ENCODE data around the gene CCDC81.
"Not testable (repeated sequence)": the region's sequence is repeated elsewhere in the genome, so short reads cannot be mapped to it uniquely, and the experiment has no call there.

The CCDC81 gene

DNA sequence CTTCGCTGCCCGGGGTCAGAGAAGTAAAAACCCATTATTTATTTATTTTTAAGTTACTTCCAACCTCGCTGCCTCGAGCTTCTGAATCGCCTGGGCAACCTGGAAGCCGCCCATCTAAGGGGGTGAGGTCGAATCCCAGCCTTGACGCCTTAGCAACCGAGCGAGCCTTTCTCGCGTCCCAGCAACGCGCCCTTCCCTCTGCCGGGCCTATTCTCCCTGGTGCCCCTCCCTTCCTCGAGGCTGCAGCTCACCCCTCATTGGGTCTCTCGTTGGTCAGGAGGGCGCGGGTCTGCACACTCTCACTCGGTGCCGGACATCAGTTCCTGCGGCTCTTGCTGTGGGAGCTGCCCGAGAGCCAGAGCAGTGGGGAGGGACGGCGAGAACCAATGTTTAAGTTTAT lies at the start of gene CCDC81:
CCDC81 (plus strand) TSS at position 302 of the 400 bp plus-strand sequence. CDS start 277 bp downstream, outside the sequence.
- no peak for DNase-seq (ENCODE audit: low spot score)

GRCh38 chr11:86335131-86335767 lies 39.4 kb upstream of the CCDC81 start:
- no peak for DNase-seq (ENCODE audit: low spot score)

- no peak for DNase-seq (ENCODE audit: low spot score)
These were observed 37.5 kb upstream of the CCDC81 start for GRCh38 chr11:86337227-86337626.

GRCh38 chr11:86341382-86341781 lies 33.3 kb upstream of the CCDC81 start:
- no peak for DNase-seq (ENCODE audit: low spot score)

- no peak for DNase-seq (ENCODE audit: low spot score)
These were observed 28.2 kb upstream of the CCDC81 start for GRCh38 chr11:86346513-86346912.

DNA sequence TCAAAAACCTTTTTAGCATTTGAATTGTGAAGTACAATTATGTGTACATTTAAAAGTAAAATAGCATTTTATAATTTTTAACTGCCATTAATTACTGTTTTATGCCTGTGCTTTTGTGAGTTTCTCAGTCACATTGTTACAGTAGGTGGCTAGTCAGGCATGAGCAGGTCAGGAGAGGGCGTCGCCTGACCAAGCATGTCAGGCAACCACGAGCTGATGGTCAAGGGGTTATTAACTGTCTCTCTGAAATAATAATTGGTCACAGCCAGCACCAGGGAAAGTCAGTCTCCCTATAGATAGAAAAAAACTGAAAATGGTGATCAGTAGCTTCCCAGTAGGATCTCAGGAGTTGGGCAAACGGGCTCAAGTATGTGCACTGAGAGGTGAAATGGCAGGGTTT lies 19.4 kb upstream of the CCDC81 start:
- no peak for DNase-seq (ENCODE audit: low spot score)

GRCh38 chr11:86357412-86357811 lies 17.3 kb upstream of the CCDC81 start:
- DNase-seq (ENCODE audit: low spot score), result not testable (repeated sequence)

- DNase-seq (ENCODE audit: low spot score), result no peak
These were observed 16.0 kb upstream of the CCDC81 start for GRCh38 chr11:86358720-86359119.

- no peak for DNase-seq (ENCODE audit: low spot score)
These were observed 13.8 kb upstream of the CCDC81 start for GRCh38 chr11:86360775-86361395.

DNA sequence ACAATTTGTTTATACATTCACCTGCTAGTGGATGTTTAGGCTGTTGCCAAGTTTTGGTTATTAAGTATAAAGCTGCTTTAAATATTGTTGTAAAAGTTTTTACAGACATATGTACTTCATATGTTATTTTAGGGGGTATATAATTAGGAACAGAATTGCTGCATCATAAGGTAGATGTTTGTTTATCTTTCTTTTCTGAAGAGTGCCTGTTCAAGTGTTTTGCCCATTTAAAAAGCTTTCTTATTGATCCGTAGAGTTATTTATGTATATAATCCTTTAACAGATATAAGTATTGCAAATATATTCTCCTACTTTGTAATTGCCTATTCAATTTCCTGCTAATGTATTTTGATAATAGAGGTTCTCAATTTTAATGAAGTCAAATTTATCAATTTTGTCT lies 11.3 kb upstream of the CCDC81 start:
- DNase-seq (ENCODE audit: low spot score), result no peak

DNA sequence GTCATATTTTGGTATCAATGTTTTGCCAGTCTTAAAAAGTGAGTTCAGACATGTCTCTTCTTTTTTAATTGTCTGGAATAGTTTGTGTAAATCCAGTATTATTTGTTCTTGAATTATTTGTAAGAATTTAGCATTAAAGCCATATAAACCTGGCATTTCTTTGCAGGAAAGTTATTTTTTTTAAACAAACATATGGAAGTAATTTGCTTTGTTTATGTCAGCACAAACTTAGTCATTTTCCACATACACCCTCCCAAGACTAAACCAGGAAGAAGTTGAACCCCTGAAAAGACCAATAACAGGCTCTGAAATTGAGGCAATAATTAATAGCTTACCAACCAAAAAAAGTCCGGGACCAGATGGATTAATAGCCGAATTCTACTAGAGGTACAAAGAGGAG lies 9.1 kb upstream of the CCDC81 start:
- DNase-seq (ENCODE audit: low spot score), result no peak

DNA sequence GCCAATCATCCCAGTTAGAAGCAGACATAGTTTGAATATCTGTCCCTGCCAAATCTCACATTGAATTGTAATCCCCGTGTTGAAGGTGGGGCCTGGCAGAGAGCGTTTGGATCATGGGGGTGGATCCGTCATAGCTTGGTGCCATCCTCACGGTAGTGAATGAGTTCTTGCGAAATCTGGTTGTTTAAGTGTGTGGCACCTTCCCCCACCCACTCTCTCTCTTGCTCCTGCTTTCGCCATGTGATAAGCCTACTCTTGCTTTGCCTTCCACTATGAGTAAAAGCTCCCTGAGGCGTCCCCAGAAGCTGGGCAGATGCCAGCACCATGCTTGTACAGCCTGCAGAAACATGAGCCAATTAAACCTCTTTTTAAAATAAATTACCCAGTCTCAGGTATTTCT lies 5.0 kb upstream of the CCDC81 start:
- no peak for DNase-seq (ENCODE audit: low spot score)

GRCh38 chr11:86370171-86370570 lies 4.5 kb upstream of the CCDC81 start:
- no peak for DNase-seq (ENCODE audit: low spot score)

DNA sequence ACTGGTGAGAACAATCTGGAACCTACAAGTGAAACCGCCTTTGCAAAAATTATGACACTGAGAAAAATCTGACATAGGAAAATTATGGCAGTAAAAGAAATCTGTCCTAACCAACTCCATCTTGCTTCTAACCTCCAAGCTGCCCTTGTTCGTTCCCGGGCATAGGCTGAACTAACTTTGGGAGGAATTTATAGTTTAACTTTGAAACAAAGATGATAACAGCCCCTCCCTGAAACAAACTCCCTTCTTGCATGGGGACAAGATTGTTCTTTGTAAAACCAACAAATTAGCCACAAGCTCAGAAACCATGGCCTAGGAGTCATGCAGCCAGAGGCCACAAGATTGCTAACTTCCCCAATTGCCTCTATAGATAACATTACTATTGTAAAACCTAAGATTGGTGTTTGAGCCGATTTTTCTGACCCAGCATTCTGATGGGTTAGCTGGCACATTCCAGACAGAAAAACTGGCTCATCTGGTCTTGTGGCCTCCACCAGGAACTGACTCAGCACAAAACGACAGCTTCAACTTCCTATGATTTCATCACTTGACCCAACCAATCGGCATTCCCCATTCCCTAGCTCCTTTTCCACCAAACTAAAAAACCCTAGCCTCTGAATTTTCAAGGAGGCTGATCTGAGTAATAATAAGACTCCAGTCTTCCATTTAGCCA lies 3.6 kb upstream of the CCDC81 start:
- DNase-seq (ENCODE audit: low spot score), result no peak

DNA sequence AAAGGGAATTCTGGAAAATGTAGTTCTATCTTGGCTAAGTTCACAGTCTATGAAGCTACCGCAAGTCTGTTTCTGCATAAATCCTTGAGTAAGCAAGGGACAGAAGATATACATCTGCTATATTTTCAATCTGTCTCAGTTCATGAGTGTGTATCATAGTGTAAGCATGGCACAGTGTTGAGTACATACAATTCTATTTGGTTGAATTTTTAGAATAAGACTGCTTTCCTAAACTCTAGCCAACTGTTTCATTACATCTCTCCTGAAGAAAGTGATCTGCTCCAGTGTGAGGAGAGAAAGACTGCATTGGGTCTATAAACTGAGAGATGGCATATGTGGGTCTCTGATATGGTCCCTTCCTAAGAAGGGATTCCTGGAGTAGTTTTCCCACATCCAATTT lies 2.6 kb upstream of the CCDC81 start:
- no peak for DNase-seq (ENCODE audit: low spot score)

GRCh38 chr11:86372586-86372985 lies 2.1 kb upstream of the CCDC81 start:
- no peak for DNase-seq (ENCODE audit: low spot score)

- DNase-seq (ENCODE audit: low spot score), result no peak
These were observed 618 bp upstream of the CCDC81 start for GRCh38 chr11:86374069-86374468.

DNA sequence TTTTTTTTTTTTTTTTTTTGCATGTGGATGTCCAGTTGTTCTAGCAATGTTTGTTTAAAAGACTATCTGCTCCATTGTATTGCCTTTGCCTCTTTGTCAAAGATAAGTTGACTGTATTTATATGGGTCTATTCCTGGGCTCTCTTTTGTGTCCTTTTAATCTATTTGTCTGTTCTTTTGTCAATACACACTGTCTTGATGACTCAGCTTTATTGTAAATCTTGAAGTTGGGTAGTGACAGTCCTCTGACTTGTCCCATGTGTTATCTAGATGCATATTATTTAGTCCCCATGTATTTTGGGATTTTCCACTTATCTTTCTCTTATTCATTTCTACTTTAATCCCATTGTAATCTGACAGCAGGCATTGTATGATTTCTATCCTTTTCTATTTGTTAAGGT lies 3.3 kb downstream of the CCDC81 start:
- no peak for DNase-seq (ENCODE audit: low spot score)

- DNase-seq (ENCODE audit: low spot score), result no peak
These were observed 5.8 kb downstream of the CCDC81 start for GRCh38 chr11:86380295-86381059.

- no peak for DNase-seq (ENCODE audit: low spot score)
These were observed 8.6 kb downstream of the CCDC81 start for GRCh38 chr11:86383041-86383955.

DNA sequence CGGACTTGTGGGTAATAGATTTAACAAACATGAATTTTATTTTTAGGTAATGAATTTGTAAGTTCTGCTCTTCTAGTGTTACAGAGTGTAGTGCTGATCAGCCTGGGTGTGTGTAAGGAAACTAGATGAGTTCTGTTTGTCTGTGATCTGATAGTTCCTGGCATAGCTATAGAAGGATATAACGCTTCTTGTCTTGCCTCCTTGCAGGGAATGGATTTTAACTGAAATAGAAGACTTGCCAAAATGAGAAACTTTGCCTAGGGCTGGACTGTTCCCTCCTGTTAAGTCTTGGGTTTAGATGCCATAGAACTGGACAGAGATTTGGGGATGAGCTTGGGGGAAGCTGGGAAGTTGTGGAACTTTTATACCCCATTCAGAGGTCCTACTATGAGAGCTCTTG lies 11.6 kb downstream of the CCDC81 start:
- no peak for DNase-seq (ENCODE audit: low spot score)

- DNase-seq (ENCODE audit: low spot score), result no peak
These were observed 12.1 kb downstream of the CCDC81 start for GRCh38 chr11:86386746-86387145.
